Astrocyte of the spinal cord (primary cell): Measurements from ENCODE around the gene DIP2A.

ENCODE experiments used
- DNase-seq: peaks from one replicate; pipeline ENCODE4 v3.0.0; 2011; ENCODE audit warnings: low read depth, low spot score
- H3K4me3 ChIP-seq: 2 replicates; pipeline ENCODE4 v1.5.1; 2011; ENCODE audit warnings: low read depth, mild to moderate bottlenecking, low read length, moderate library complexity
- CTCF ChIP-seq: IDR thresholded peaks from 2 replicates; pipeline ENCODE4 v1.5.1; 2012; ENCODE audit warnings: low read depth, mild to moderate bottlenecking, low read length, inconsistent platforms
- in situ Hi-C: cut with HindIII; loops from 2 replicates; pipeline ENCODE4 v1.10.0; 2017; ENCODE audit warnings: low sequenced_read_pairs

The DIP2A gene

GRCh38 chr21:46480466-46480865, 21.8 kb downstream of the DIP2A start:
- no peak overlapping the region for H3K4me3 ChIP-seq
- in situ Hi-C loops = no loop called here
- no peak for DNase-seq
- TF ChIP-seq CTCF = no peak

- DNase-seq = no peak
- TF ChIP-seq CTCF = no peak
- in situ Hi-C loops = no loop called here
- H3K4me3 ChIP-seq = no peak overlapping the region
Measured at GRCh38 chr21:46482225-46482845, 23.6 kb downstream of the DIP2A start.

- in situ Hi-C loops = no loop called here
- no peak for DNase-seq
- no peak for TF ChIP-seq CTCF
- no peak overlapping the region for H3K4me3 ChIP-seq
Measured at GRCh38 chr21:46482846-46483231, 24.1 kb downstream of the DIP2A start.

- no peak for TF ChIP-seq CTCF
- no peak for DNase-seq
- in situ Hi-C loops = no loop called here
- H3K4me3 ChIP-seq = no peak overlapping the region
Measured at GRCh38 chr21:46483300-46484295, 24.9 kb downstream of the DIP2A start.

GRCh38 chr21:46486481-46487126, 27.9 kb downstream of the DIP2A start:
- TF ChIP-seq CTCF = no peak
- no peak for DNase-seq
- H3K4me3 ChIP-seq = no peak overlapping the region
- in situ Hi-C loops = no loop called here

GRCh38 chr21:46489162-46489663, 30.5 kb downstream of the DIP2A start:
- no peak overlapping the region for H3K4me3 ChIP-seq
- TF ChIP-seq CTCF = no peak
- in situ Hi-C loops = no loop called here
- no peak for DNase-seq
